ENCODE data around the gene C8G. TPM values are rescaled to one million over a fixed set of nuclear protein-coding genes. Genes with fewer than 3 reads are reported as not detected.

C8G gene
- total and polyA plus RNA-seq, 2 of the 4 experiments (the other 2 are of a cell fraction): 0.80 TPM; not detected in 1

GRCh38 chr9:136910901-136911245 lies 34.2 kb upstream of the C8G start:
- H3K27ac ChIP-seq (ENCODE audit: insufficient read depth, low read length): no peak overlapping the region
- TF ChIP-seq CEBPB (IDR thresholded peaks at IDR 0.05; ENCODE audit: low read depth, low read length) (no peak), RAD21 (IDR thresholded peaks at IDR 0.05; ENCODE audit: low read length) (no peak), RFX5 (IDR thresholded peaks at IDR 0.05; ENCODE audit: low read depth, low read length) (no peak), MAZ (IDR thresholded peaks at IDR 0.05; ENCODE audit: borderline replicate concordance, low read depth, low read length) (no peak), POLR2A (IDR thresholded peaks at IDR 0.05; ENCODE audit: low read depth, low read length) (no peak), FOS (IDR thresholded peaks at IDR 0.05; ENCODE audit: low read depth, low read length) (no peak), NFE2L2 (IDR thresholded peaks at IDR 0.05; ENCODE audit: low read depth, low read length) (no peak), CTCF (conservative IDR thresholded peaks at IDR 0.05; ENCODE audit: low read depth, low read length) (no peak), SMC3 (IDR thresholded peaks at IDR 0.05; ENCODE audit: low read depth, low read length) (no peak), ELK1 (IDR thresholded peaks at IDR 0.05; ENCODE audit: borderline replicate concordance, low read depth, low read length) (no peak), MAFK (IDR thresholded peaks at IDR 0.05; ENCODE audit: low read depth, low read length) (no peak), RCOR1 (IDR thresholded peaks at IDR 0.05; ENCODE audit: insufficient replicate concordance, low read length) (no peak), BHLHE40 (IDR thresholded peaks at IDR 0.05; ENCODE audit: low read depth, low read length) (no peak), CHD1 (IDR thresholded peaks at IDR 0.05; ENCODE audit: low read depth, low read length) (no peak), MXI1 (IDR thresholded peaks at IDR 0.05; ENCODE audit: borderline replicate concordance, low read depth, low read length) (no peak)
- TF ChIP-seq, protein P1, sequence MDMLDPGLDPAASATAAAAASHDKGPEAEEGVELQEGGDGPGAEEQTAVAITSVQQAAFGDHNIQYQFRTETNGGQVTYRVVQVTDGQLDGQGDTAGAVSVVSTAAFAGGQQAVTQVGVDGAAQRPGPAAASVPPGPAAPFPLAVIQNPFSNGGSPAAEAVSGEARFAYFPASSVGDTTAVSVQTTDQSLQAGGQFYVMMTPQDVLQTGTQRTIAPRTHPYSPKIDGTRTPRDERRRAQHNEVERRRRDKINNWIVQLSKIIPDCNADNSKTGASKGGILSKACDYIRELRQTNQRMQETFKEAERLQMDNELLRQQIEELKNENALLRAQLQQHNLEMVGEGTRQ (IDR thresholded peaks at IDR 0.05; ENCODE audit: low read depth, low read length): no peak
- H3K36me3 ChIP-seq (ENCODE audit: control insufficient read depth, insufficient read depth, low read length): peaks cover 31% of the 10 kb centered on the region
- ChIA-PET POLR2A (ENCODE audit: unreplicated experiment) (no interaction called here), CTCF (no interaction called here)
- H2BK120ac ChIP-seq (ENCODE audit: low read depth, low read length): no peak overlapping the region
- H3K9me3 ChIP-seq (ENCODE audit: control insufficient read depth, insufficient read depth, low read length): no peaks in the 10 kb centered on the region
- no peak overlapping the region for H3K23ac ChIP-seq (ENCODE audit: low read depth, low read length)
- no peak overlapping the region for H2AK5ac ChIP-seq (ENCODE audit: low read depth, low read length)
- H2AK9ac ChIP-seq (replicated peaks; ENCODE audit: low read depth, low read length, poor library complexity): no peak overlapping the region
- no peaks in the 10 kb centered on the region for H3K4me1 ChIP-seq (ENCODE audit: control insufficient read depth, insufficient read depth, low read length)
- no peak overlapping the region for H4K91ac ChIP-seq (ENCODE audit: insufficient read depth, low read depth, low read length)
- no peak overlapping the region for H2BK5ac ChIP-seq (ENCODE audit: low read depth, low read length, poor library complexity, severe bottlenecking)
- H3K79me1 ChIP-seq (ENCODE audit: low read depth in 1 of 2, low read length in 2 of 2): peaks cover 5 to 17% of the 10 kb centered on the region in 2 experiments; a peak in 3 of 4 replicates
- H3K18ac ChIP-seq (ENCODE audit: low read depth, low read length): no peak overlapping the region
- H3K4me3 ChIP-seq (ENCODE audit: insufficient read depth, low read depth, low read length): no peak overlapping the region
- no peak overlapping the region for H2BK20ac ChIP-seq (ENCODE audit: low read depth, low read length)
- H2BK15ac ChIP-seq (ENCODE audit: low read depth, low read length): no peak overlapping the region
- no peaks in the 10 kb centered on the region for H3K27me3 ChIP-seq (ENCODE audit: control insufficient read depth, insufficient read depth, low read length)
- DNase-seq (no peak), ATAC-seq (ENCODE audit: low read depth) (no peak)
- H4K20me1 ChIP-seq (ENCODE audit: insufficient read depth, low read length): peaks cover 2% of the 10 kb centered on the region; the same call in 1 of the 2 replicates
- H4K5ac ChIP-seq (ENCODE audit: low read depth, low read length): no peak overlapping the region
- no peaks in the 10 kb centered on the region for H3K9me1 ChIP-seq (ENCODE audit: insufficient read depth, low read length)
- no peak overlapping the region for H3K14ac ChIP-seq (replicated peaks; ENCODE audit: low read depth, low read length)
- intact Hi-C loops (cut with micrococcal nuclease): no loop called here
- in situ Hi-C loops (cut with MboI; ENCODE audit: low sequenced_read_pairs): no loop called here
- H3K4ac ChIP-seq (ENCODE audit: low read depth, low read length): no peak overlapping the region
- no TSS peak for BruUV-seq (replicated peaks)
- H2AFZ ChIP-seq (replicated peaks; ENCODE audit: low read length, poor library complexity): no peak overlapping the region
- no peak overlapping the region for H4K8ac ChIP-seq (ENCODE audit: low read depth in 2 of 2, low read length in 2 of 2)
- H3K4me2 ChIP-seq (ENCODE audit: low read depth, low read length): no peak overlapping the region
- dilution Hi-C loops (cut with HindIII; ENCODE audit: low sequenced_read_pairs, unreplicated experiment): no loop called here
- H3K9ac ChIP-seq (ENCODE audit: low read depth, low read length): no peak overlapping the region
- WGBS, 2 experiments (ENCODE audit: extremely low coverage in 2 of 2, insufficient read length in 1 of 2): no CpG with 5 or more reads among the region's 12 CpGs
- H3K56ac ChIP-seq (ENCODE audit: extremely low read depth, insufficient read depth, low read length): no peak overlapping the region

Measured in IMR-90 (cell line).